ENCODE data around the gene EPHA4.

EPHA4 gene

GRCh38 chr2:221563270-221563985 lies 8.7 kb downstream of the EPHA4 start:
- no peaks in the 10 kb centered on the region for H3F3A ChIP-seq (ENCODE audit: insufficient read depth, low read length)
- TF ChIP-seq EZH2 (optimal IDR thresholded peaks at IDR 0.05; ENCODE audit: low read depth, low read length) (no peak), EZH2phosphoT487 (IDR thresholded peaks at IDR 0.05; ENCODE audit: low read length) (no peak), CTCF (IDR thresholded peaks at IDR 0.05; ENCODE audit: low read length) (no peak)
- H3K79me2 ChIP-seq (ENCODE audit: low read length), result no peaks in the 10 kb centered on the region
- H3K4me3 ChIP-seq (ENCODE audit: low read length), result no peak overlapping the region
- no peak for DNase-seq
- H3K27me3 ChIP-seq (replicated peaks; ENCODE audit: insufficient read depth, low read length), result no peaks in the 10 kb centered on the region; the same call in 1 of the 2 replicates
- no peaks in the 10 kb centered on the region for H3K9me3 ChIP-seq (replicated peaks; ENCODE audit: insufficient read depth, low read length)
- no peak overlapping the region for H3K4me2 ChIP-seq (ENCODE audit: low read depth, low read length)
- no peaks in the 10 kb centered on the region for H3K4me1 ChIP-seq (ENCODE audit: low read length)
- no peak overlapping the region for H2AFZ ChIP-seq (ENCODE audit: low read length)
- H3K27ac ChIP-seq (ENCODE audit: low read length), result no peak overlapping the region
- H3K36me3 ChIP-seq (replicated peaks; ENCODE audit: insufficient read depth, low read length), result no peaks in the 10 kb centered on the region
- H3K9ac ChIP-seq (ENCODE audit: low read length), result no peak overlapping the region
- H3K9me2 ChIP-seq (replicated peaks; ENCODE audit: insufficient read depth, low read length), result no peaks in the 10 kb centered on the region
- H4K20me1 ChIP-seq (ENCODE audit: insufficient read depth, low read length), result no peaks in the 10 kb centered on the region

- Histone ChIP-seq H3K9me2 (replicated peaks; ENCODE audit: insufficient read depth, low read length) (no peaks in the 10 kb centered on the region), H3K27ac (ENCODE audit: low read length) (no peak overlapping the region), H3K4me2 (ENCODE audit: low read depth, low read length) (no peak overlapping the region), H3F3A (ENCODE audit: insufficient read depth, low read length) (no peaks in the 10 kb centered on the region), H4K20me1 (ENCODE audit: insufficient read depth, low read length) (no peaks in the 10 kb centered on the region), H3K9ac (ENCODE audit: low read length) (no peak overlapping the region), H3K4me1 (ENCODE audit: low read length) (no peaks in the 10 kb centered on the region), H3K36me3 (replicated peaks; ENCODE audit: insufficient read depth, low read length) (no peaks in the 10 kb centered on the region), H2AFZ (ENCODE audit: low read length) (no peak overlapping the region), H3K4me3 (ENCODE audit: low read length) (no peak overlapping the region), H3K79me2 (ENCODE audit: low read length) (no peaks in the 10 kb centered on the region), H3K27me3 (replicated peaks; ENCODE audit: insufficient read depth, low read length) (no peaks in the 10 kb centered on the region; the same call in 1 of the 2 replicates), H3K9me3 (replicated peaks; ENCODE audit: insufficient read depth, low read length) (no peaks in the 10 kb centered on the region)
- DNase-seq, result no peak
- TF ChIP-seq EZH2 (optimal IDR thresholded peaks at IDR 0.05; ENCODE audit: low read depth, low read length), result no peak
- TF ChIP-seq CTCF (IDR thresholded peaks at IDR 0.05; ENCODE audit: low read length), result no peak
- no peak for TF ChIP-seq EZH2phosphoT487 (IDR thresholded peaks at IDR 0.05; ENCODE audit: low read length)
Observed at GRCh38 chr2:221562226-221562625, 9.9 kb downstream of the EPHA4 start.

- no peak overlapping the region for H2AFZ ChIP-seq (ENCODE audit: low read length)
- H3K79me2 ChIP-seq (ENCODE audit: low read length), result no peaks in the 10 kb centered on the region
- no peaks in the 10 kb centered on the region for H3K9me3 ChIP-seq (replicated peaks; ENCODE audit: insufficient read depth, low read length)
- no peak for TF ChIP-seq EZH2phosphoT487 (IDR thresholded peaks at IDR 0.05; ENCODE audit: low read length)
- TF ChIP-seq EZH2 (optimal IDR thresholded peaks at IDR 0.05; ENCODE audit: low read depth, low read length), result no peak
- TF ChIP-seq CTCF (IDR thresholded peaks at IDR 0.05; ENCODE audit: low read length), result no peak
- H3F3A ChIP-seq (ENCODE audit: insufficient read depth, low read length), result no peaks in the 10 kb centered on the region
- no peaks in the 10 kb centered on the region for H4K20me1 ChIP-seq (ENCODE audit: insufficient read depth, low read length)
- H3K9me2 ChIP-seq (replicated peaks; ENCODE audit: insufficient read depth, low read length), result no peaks in the 10 kb centered on the region
- H3K4me1 ChIP-seq (ENCODE audit: low read length), result no peaks in the 10 kb centered on the region
- H3K36me3 ChIP-seq (replicated peaks; ENCODE audit: insufficient read depth, low read length), result no peaks in the 10 kb centered on the region
- H3K27me3 ChIP-seq (replicated peaks; ENCODE audit: insufficient read depth, low read length), result no peaks in the 10 kb centered on the region
- no peak overlapping the region for H3K4me2 ChIP-seq (ENCODE audit: low read depth, low read length)
- no peak overlapping the region for H3K9ac ChIP-seq (ENCODE audit: low read length)
- no peak overlapping the region for H3K4me3 ChIP-seq (ENCODE audit: low read length)
- no peak for DNase-seq
- H3K27ac ChIP-seq (ENCODE audit: low read length), result no peak overlapping the region
Observed at GRCh38 chr2:221561770-221562169, 10.3 kb downstream of the EPHA4 start.
